Suprapubic skin (tissue), 4 donors: ENCODE measurements around the gene RAET1G. TPM values are rescaled to one million over a fixed set of nuclear protein-coding genes. Genes with fewer than 3 reads are reported as not detected.

Experiments
- DNase-seq, 2 donors: peaks; one replicate each; pipeline ENCODE4 v3.0.0-alpha.2; 2019; ENCODE audit warnings: low spot score in 2 of 2
- H3K27ac ChIP-seq: fragments of 200-600 bp; sonication (generic); one replicate; pipeline ENCODE4 v1.5.1; 2019
- H3K27me3 ChIP-seq: fragments of 200-600 bp; sonication (generic); one replicate; pipeline ENCODE4 v1.5.1; 2019
- H3K36me3 ChIP-seq: fragments of 200-600 bp; sonication (generic); one replicate; pipeline ENCODE4 v1.5.1; 2019
- H3K4me1 ChIP-seq: fragments of 200-600 bp; sonication (generic); one replicate; pipeline ENCODE4 v1.5.1; 2019
- H3K4me3 ChIP-seq: fragments of 200-600 bp; sonication (generic); one replicate; pipeline ENCODE4 v1.5.1; 2019; ENCODE audit warnings: mild to moderate bottlenecking
- H3K9me3 ChIP-seq: fragments of 200-600 bp; sonication (generic); one replicate; pipeline ENCODE4 v1.5.1; 2019
- EP300 ChIP-seq: sonication (generic); formaldehyde crosslinking; IDR thresholded peaks from one replicate; pipeline ENCODE4 v1.6.1; 2017; ENCODE audit warnings: antibody characterized with exemption
- POLR2A ChIP-seq, 2 donors: fragments of 450-650 bp; IDR thresholded peaks; one replicate each; pipeline ENCODE4 v1.6.1; 2017; ENCODE audit warnings: antibody characterized with exemption in 2 of 2, mild to moderate bottlenecking in 2 of 2, moderate library complexity in 2 of 2
- POLR2AphosphoS5 ChIP-seq, 3 donors: sonication (generic); formaldehyde crosslinking; IDR thresholded peaks; one replicate each; pipeline ENCODE4 v1.6.1; 2017; ENCODE audit warnings: antibody characterized with exemption in 3 of 3
- WGBS: methylation state at CpG from one replicate; pipeline ENCODE4 v1.1.5; 2018; 5-methylcytosine and 5-hydroxymethylcytosine counted together
- total RNA-seq, 4 donors: library from RNA; depleted of rRNA; stranded (reverse); fragments of >200 nt; gene quantifications; one replicate each; pipeline ENCODE4 v1.1.0, GENCODE V29; 2016
- TF ChIP-seq, protein P1 (sequence below), 2 donors: fragments of 200-600 bp in 1 of 2; fragments of 450-650 bp in 1 of 2; sonication (generic) in 1 of 2; IDR thresholded peaks; one replicate each; pipeline ENCODE4 v1.5.1; 2016 to 2019; ENCODE audit warnings: antibody characterized with exemption in 2 of 2, mild to moderate bottlenecking in 1 of 2, moderate library complexity in 1 of 2

RAET1G gene
- total RNA-seq, 4 donors from 2014 or later = 1.9 to 5.8 (median 4.5) TPM

DNA sequence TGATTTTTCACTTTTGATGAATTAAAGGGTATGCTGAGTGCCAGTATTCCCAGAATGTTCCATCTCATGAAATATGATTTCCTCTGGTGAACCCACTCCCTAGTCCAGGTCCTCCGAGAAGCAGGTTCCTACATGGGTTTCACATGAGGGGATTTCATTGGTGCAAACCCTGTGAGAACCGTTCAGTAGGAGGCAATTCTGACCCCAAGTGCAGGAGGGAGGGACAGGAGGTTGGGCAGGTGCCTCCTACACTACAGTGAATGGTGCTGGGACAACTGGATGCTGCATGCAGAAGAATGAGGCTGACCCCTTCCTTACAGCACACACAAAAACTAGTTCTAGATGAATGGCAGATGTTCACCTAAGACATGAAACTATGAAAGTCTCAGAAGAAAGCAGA is 13.8 kb upstream of the RAET1G start:
- peaks cover 96% of the 10 kb centered on the region for H3K27me3 ChIP-seq
- WGBS = 53% methylated on average over 2 of the region's 2 CpGs
- TF ChIP-seq, protein P1, sequence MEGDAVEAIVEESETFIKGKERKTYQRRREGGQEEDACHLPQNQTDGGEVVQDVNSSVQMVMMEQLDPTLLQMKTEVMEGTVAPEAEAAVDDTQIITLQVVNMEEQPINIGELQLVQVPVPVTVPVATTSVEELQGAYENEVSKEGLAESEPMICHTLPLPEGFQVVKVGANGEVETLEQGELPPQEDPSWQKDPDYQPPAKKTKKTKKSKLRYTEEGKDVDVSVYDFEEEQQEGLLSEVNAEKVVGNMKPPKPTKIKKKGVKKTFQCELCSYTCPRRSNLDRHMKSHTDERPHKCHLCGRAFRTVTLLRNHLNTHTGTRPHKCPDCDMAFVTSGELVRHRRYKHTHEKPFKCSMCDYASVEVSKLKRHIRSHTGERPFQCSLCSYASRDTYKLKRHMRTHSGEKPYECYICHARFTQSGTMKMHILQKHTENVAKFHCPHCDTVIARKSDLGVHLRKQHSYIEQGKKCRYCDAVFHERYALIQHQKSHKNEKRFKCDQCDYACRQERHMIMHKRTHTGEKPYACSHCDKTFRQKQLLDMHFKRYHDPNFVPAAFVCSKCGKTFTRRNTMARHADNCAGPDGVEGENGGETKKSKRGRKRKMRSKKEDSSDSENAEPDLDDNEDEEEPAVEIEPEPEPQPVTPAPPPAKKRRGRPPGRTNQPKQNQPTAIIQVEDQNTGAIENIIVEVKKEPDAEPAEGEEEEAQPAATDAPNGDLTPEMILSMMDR (IDR thresholded peaks at IDR 0.05) = no peak
- TF ChIP-seq EP300 (no peak), POLR2A (IDR thresholded peaks at IDR 0.05) (no peak), POLR2AphosphoS5 (IDR thresholded peaks at IDR 0.05) (no peak)

DNA sequence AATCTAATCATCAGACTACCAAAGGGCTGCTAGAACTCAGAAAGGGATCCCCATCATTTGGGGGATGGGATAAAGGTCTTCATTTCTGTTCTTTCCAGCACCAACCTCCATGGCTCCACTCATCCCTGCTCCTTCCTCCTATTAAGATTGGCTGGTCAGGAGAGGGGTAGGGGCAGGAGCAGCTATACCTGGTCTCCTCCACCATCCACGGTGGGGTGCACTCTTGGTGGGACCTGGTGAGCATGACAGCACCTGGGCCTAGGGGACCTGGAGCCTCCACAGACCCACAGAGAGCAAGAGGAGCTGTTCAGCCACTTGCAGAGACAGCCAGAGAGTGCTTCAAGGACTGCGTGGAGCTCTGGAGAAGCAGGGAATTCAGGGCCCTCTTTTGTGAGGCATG is 12.7 kb upstream of the RAET1G start:
- no peak for TF ChIP-seq EP300
- no peak for TF ChIP-seq POLR2AphosphoS5 (IDR thresholded peaks at IDR 0.05)
- TF ChIP-seq, protein P1 (IDR thresholded peaks at IDR 0.05) = no peak
- no peak for TF ChIP-seq POLR2A (IDR thresholded peaks at IDR 0.05)
- peak in 1 of 2 donors; percentile 40 for DNase-seq
- no peak overlapping the region for H3K4me3 ChIP-seq
- peaks cover 97% of the 10 kb centered on the region for H3K27me3 ChIP-seq
- no peak overlapping the region for H3K27ac ChIP-seq
- H3K9me3 ChIP-seq = no peaks in the 10 kb centered on the region
- whole genome bisulfite sequencing = 71% methylated on average over 2 of the region's 2 CpGs
- no peaks in the 10 kb centered on the region for H3K36me3 ChIP-seq
- H3K4me1 ChIP-seq = peaks cover 13% of the 10 kb centered on the region

More for the DNA sequence above, 13.8 kb upstream of the RAET1G start:
- Histone ChIP-seq H3K4me3 (no peak overlapping the region), H3K9me3 (no peaks in the 10 kb centered on the region), H3K36me3 (no peaks in the 10 kb centered on the region), H3K27ac (no peak overlapping the region), H3K4me1 (peaks cover 22% of the 10 kb centered on the region)
- no peak for DNase-seq

DNA sequence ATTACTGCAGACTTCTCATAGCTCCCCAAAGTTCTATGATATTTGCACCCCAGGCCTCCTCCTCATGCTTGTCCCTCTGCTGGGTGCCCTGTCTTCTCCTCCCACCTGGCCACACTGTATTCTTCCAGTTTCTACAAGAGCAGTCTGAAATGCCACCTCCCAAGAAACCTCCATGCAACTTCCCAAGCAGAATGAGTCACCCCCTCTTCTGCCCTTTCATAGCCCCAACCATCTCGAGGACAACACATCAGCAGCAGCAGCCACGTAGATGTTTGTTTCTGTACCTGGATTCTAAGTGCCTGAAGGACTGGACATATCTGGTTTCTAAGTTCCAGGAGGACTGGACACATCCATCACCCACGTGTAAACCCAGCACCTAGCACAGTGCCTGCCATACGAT is 12.3 kb upstream of the RAET1G start:
- Histone ChIP-seq H3K27ac (no peak overlapping the region), H3K4me1 (peaks cover 13% of the 10 kb centered on the region), H3K4me3 (no peak overlapping the region), H3K9me3 (no peaks in the 10 kb centered on the region), H3K36me3 (no peaks in the 10 kb centered on the region), H3K27me3 (peaks cover 97% of the 10 kb centered on the region)
- WGBS = 60% methylated on average over 4 of the region's 4 CpGs
- DNase-seq = no peak
- TF ChIP-seq POLR2AphosphoS5 (IDR thresholded peaks at IDR 0.05) (no peak), POLR2A (IDR thresholded peaks at IDR 0.05) (no peak)

DNA sequence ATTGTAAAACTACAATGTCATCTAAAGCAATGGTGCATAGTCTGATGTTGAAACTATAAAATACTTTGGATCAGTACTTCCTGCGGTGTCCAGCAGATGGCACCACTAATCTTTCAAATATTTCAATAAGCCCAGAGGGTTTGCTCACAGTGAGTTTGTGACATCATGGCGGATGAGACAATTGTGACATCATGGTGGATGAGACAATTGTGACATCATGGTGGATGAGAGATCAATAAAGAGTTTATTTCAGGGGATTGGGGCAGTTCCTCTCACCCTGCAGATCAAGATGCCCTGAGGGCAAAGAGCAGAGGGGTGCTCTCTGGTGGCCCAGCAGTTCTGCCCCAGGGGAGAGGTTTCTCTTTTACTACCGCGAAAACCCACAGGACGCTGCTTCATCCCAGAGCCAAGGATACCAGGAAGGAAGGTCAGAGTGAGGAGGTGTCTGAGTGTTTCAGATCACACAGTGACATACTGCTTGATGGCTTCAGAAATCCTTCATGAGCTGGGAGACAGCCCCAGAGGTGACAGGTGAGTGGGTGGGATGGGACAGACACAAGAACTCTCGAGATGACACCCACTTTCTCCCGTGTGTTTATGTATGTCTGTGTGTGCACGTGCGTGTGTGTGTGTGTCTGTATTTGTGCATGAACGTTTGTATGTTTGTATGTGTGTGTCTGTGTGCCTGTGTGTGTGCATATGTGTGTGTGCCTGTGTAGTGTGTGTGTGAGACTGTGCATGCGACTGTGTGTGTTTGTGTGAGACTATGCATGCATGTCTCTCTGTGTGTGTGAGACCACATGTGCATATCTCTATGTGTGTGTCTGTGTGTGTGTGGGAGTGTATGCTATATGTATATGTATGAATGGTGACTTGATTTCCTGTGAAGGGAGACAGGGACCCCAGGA is 11.6 kb upstream of the RAET1G start:
- Histone ChIP-seq H3K27ac (no peak overlapping the region), H3K9me3 (no peaks in the 10 kb centered on the region), H3K4me1 (peaks cover 13% of the 10 kb centered on the region), H3K36me3 (no peaks in the 10 kb centered on the region), H3K27me3 (peaks cover 97% of the 10 kb centered on the region), H3K4me3 (no peak overlapping the region)
- TF ChIP-seq POLR2A (IDR thresholded peaks at IDR 0.05) (no peak), EP300 (no peak), POLR2AphosphoS5 (IDR thresholded peaks at IDR 0.05) (no peak)
- TF ChIP-seq, protein P1 (IDR thresholded peaks at IDR 0.05) = peak; percentile 75 to 91
- peak in 1 of 2 donors; percentile 83 for DNase-seq
- 39% methylated on average over 11 of the region's 11 CpGs for WGBS

DNA sequence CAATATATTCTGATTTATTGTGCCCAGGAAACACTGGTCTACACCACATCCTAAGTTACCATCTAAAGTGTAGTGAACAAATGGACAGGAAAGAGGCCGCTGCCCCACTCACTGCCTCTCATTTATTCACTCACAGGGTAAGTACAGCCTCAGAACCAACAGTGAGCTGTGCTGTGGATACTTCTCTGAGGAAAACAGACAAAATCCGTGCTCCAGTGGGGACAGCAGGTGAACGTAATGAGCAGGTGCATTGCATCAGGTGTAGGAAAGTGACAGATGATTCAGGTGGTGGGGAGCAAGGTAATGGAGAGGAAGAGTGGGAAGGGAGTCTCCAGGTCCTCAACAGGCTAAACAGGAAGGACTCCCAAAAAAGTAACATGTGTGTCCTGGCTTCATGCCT is 10.5 kb upstream of the RAET1G start:
- peaks cover 5% of the 10 kb centered on the region for H3K4me1 ChIP-seq
- TF ChIP-seq POLR2AphosphoS5 (IDR thresholded peaks at IDR 0.05) (no peak), POLR2A (IDR thresholded peaks at IDR 0.05) (no peak), EP300 (no peak)
- TF ChIP-seq, protein P1 (IDR thresholded peaks at IDR 0.05) = no peak
- no peak overlapping the region for H3K4me3 ChIP-seq
- H3K27me3 ChIP-seq = peaks cover 97% of the 10 kb centered on the region
- H3K27ac ChIP-seq = no peak overlapping the region
- no peaks in the 10 kb centered on the region for H3K9me3 ChIP-seq
- no peaks in the 10 kb centered on the region for H3K36me3 ChIP-seq
- DNase-seq = peak in 1 of 2 donors; percentile 43
- WGBS = 45% methylated on average over 3 of the region's 3 CpGs
